WTC11 (cell line): ENCODE data around the gene HNRNPUL1. TPM values are rescaled to one million over a fixed set of nuclear protein-coding genes. Genes with fewer than 3 reads are reported as not detected.

ENCODE experiments used
- ATAC-seq: fragments of 200-7000 bp; cut with Tn5 transposase; 2 replicates; pipeline ENCODE4 v1.10.0; 2021; ENCODE audit warnings: mild to moderate bottlenecking, moderate library complexity
- CTCF ChIA-PET: fragments of 300-600 bp; sonication (Branson Sonifier 250); formaldehyde crosslinking; loops from one replicate; lab custom pipeline; 2021; ENCODE audit warnings: antibody characterized with exemption; lab: Charles Lee
- POLR2A ChIA-PET: fragments of 350-600 bp; sonication (Branson Sonifier 250); formaldehyde crosslinking; loops from one replicate; lab custom pipeline; 2021; ENCODE audit warnings: antibody characterized with exemption; lab: Charles Lee
- DNase-seq: peaks from one replicate; pipeline ENCODE4 v3.0.0; 2021; ENCODE audit warnings: low spot score
- H3K27ac Mint-ChIP-seq: 2 replicates; pipeline ENCODE4 v1.8.0; 2021; ENCODE audit warnings: mixed read lengths
- H3K27me3 Mint-ChIP-seq: 2 replicates; pipeline ENCODE4 v1.8.0; 2021; ENCODE audit warnings: low read depth, mild to moderate bottlenecking, moderate library complexity, mixed read lengths
- H3K36me3 Mint-ChIP-seq: 2 replicates; pipeline ENCODE4 v1.8.0; 2021; ENCODE audit warnings: mixed read lengths
- H3K4me1 Mint-ChIP-seq: 2 replicates; pipeline ENCODE4 v1.8.0; 2022; ENCODE audit warnings: mixed read lengths
- H3K4me3 Mint-ChIP-seq: 2 replicates; pipeline ENCODE4 v1.8.0; 2021; ENCODE audit warnings: mild to moderate bottlenecking, moderate library complexity, mixed read lengths
- H3K9me3 Mint-ChIP-seq: 2 replicates; pipeline ENCODE4 v1.8.0; 2021; ENCODE audit warnings: mixed read lengths
- ATF1 ChIP-seq: sonication (generic); formaldehyde crosslinking; IDR thresholded peaks from 2 replicates; pipeline ENCODE4 v1.8.1; 2023; ENCODE audit warnings: mild to moderate bottlenecking, moderate library complexity, missing genetic modification reagents
- CDX4 ChIP-seq: fragments of 250-450 bp; sonication (Bioruptor Pico); IDR thresholded peaks from 2 replicates; pipeline ENCODE4 v1.9.0; 2021; ENCODE audit warnings: moderate library complexity, mild to moderate bottlenecking, inconsistent platforms, borderline replicate concordance
- E2F5 ChIP-seq: sonication (generic); formaldehyde crosslinking; IDR thresholded peaks from 2 replicates; pipeline ENCODE4 v1.8.1; 2022; ENCODE audit warnings: mild to moderate bottlenecking, moderate library complexity, missing genetic modification reagents
- NFATC4 ChIP-seq: fragments of 250-450 bp; sonication (Bioruptor Pico); IDR thresholded peaks from 2 replicates; pipeline ENCODE4 v1.9.0; 2021; ENCODE audit warnings: mild to moderate bottlenecking
- NFYB ChIP-seq: sonication (generic); formaldehyde crosslinking; conservative IDR thresholded peaks from 2 replicates; pipeline ENCODE4 v1.8.0; 2022; ENCODE audit warnings: low read depth, missing genetic modification reagents
- NR2C2 ChIP-seq: sonication (generic); formaldehyde crosslinking; IDR thresholded peaks from 2 replicates; pipeline ENCODE4 v1.8.0; 2022; ENCODE audit warnings: mild to moderate bottlenecking, missing genetic modification reagents
- OVOL2 ChIP-seq: fragments of 250-450 bp; sonication (Bioruptor Pico); IDR thresholded peaks from 2 replicates; pipeline ENCODE4 v1.9.0; 2021; ENCODE audit warnings: mild to moderate bottlenecking, borderline replicate concordance
- RELA ChIP-seq: sonication (generic); formaldehyde crosslinking; IDR thresholded peaks from 2 replicates; pipeline ENCODE4 v1.8.1; 2022; ENCODE audit warnings: missing genetic modification reagents, mild to moderate bottlenecking, borderline replicate concordance
- SP1 ChIP-seq: sonication (generic); formaldehyde crosslinking; conservative IDR thresholded peaks from 2 replicates; pipeline ENCODE4 v1.8.1; 2022; ENCODE audit warnings: missing genetic modification reagents
- USF1 ChIP-seq: sonication (generic); formaldehyde crosslinking; IDR thresholded peaks from 2 replicates; pipeline ENCODE4 v1.8.0; 2022; ENCODE audit warnings: mild to moderate bottlenecking, missing genetic modification reagents
- ZNF396 ChIP-seq: fragments of 250-450 bp; sonication (Bioruptor Pico); IDR thresholded peaks from 2 replicates; pipeline ENCODE4 v1.8.0; 2021; ENCODE audit warnings: mild to moderate bottlenecking, moderate library complexity, borderline replicate concordance
- total RNA-seq: library from RNA; stranded (reverse); gene quantifications from 3 replicates; pipeline ENCODE4 v1.2.3, GENCODE V29; 2021
- TF ChIP-seq, protein P1 (sequence below): sonication (generic); formaldehyde crosslinking; IDR thresholded peaks from 2 replicates; pipeline ENCODE4 v1.8.1; 2023; ENCODE audit warnings: mild to moderate bottlenecking, missing genetic modification reagents
- TF ChIP-seq, protein P2 (sequence below): sonication (generic); formaldehyde crosslinking; IDR thresholded peaks from 2 replicates; pipeline ENCODE4 v1.8.1; 2023; ENCODE audit warnings: mild to moderate bottlenecking, missing genetic modification reagents, moderate library complexity
- TF ChIP-seq, protein P3 (sequence below): sonication (generic); formaldehyde crosslinking; IDR thresholded peaks from 2 replicates; pipeline ENCODE4 v1.8.1; 2022; ENCODE audit warnings: low read depth, mild to moderate bottlenecking, moderate library complexity, missing genetic modification reagents, borderline replicate concordance
- TF ChIP-seq, protein P4 (sequence below): sonication (generic); formaldehyde crosslinking; IDR thresholded peaks from 2 replicates; pipeline ENCODE4 v1.8.0; 2023; ENCODE audit warnings: missing genetic modification reagents, mild to moderate bottlenecking, borderline replicate concordance
- TF ChIP-seq, protein P5 (sequence below): sonication (generic); formaldehyde crosslinking; IDR thresholded peaks from 2 replicates; pipeline ENCODE4 v1.8.1; 2023; ENCODE audit warnings: mild to moderate bottlenecking, missing genetic modification reagents
- TF ChIP-seq, protein P6 (sequence below): fragments of 250-450 bp; sonication (Bioruptor Pico); conservative IDR thresholded peaks from 2 replicates; pipeline ENCODE4 v1.9.0; 2021; ENCODE audit warnings: mild to moderate bottlenecking

HNRNPUL1 gene
- total RNA-seq, 1 experiment from 2014 or later, result 282 TPM

GRCh38 chr19:41330481-41330880 is 66.3 kb downstream of the HNRNPUL1 start:
- TF ChIP-seq NFYB (no peak), RELA (CRISPR knock-in tag) (no peak)
- no peak for ATAC-seq
- H3K36me3 Mint-ChIP-seq, result no peaks in the 10 kb centered on the region
- ChIA-PET POLR2A (no interaction called here), CTCF (interaction anchor here (1.4 to 2.1 kb wide), 4 partner anchors 8 to 240 kb away, joined by 7 to 15 read pairs (median 10); partner anchors contain the start of gene TGFB1)
- H3K4me3 Mint-ChIP-seq, result peak overlapping the region; percentile 44
- no peaks in the 10 kb centered on the region for H3K9me3 Mint-ChIP-seq
- no peak for DNase-seq
- peaks cover 47% of the 10 kb centered on the region for H3K4me1 Mint-ChIP-seq
- peaks cover 19% of the 10 kb centered on the region for H3K27me3 Mint-ChIP-seq
- no peak overlapping the region for H3K27ac Mint-ChIP-seq

GRCh38 chr19:41330946-41331678 is 66.9 kb downstream of the HNRNPUL1 start:
- ChIA-PET CTCF (interaction anchor here (0.6 to 2.1 kb wide), 6 partner anchors 9 to 240 kb away, joined by 3 to 15 read pairs (median 8); partner anchors contain the start of gene TGFB1), POLR2A (interaction anchor here (1.0 kb wide), 1 partner anchor 13 kb away, joined by 3 read pairs; no protein-coding TSS in a partner anchor)
- H3K27me3 Mint-ChIP-seq, result peaks cover 19% of the 10 kb centered on the region
- peak overlapping the region; percentile 77 for H3K4me3 Mint-ChIP-seq
- H3K9me3 Mint-ChIP-seq, result no peaks in the 10 kb centered on the region
- no peak overlapping the region; the same call in 1 of the 2 replicates for H3K27ac Mint-ChIP-seq
- ATAC-seq (peak; percentile 41), DNase-seq (peak; percentile 59)
- H3K36me3 Mint-ChIP-seq, result no peaks in the 10 kb centered on the region
- peaks cover 45% of the 10 kb centered on the region for H3K4me1 Mint-ChIP-seq
- TF ChIP-seq, protein P1, sequence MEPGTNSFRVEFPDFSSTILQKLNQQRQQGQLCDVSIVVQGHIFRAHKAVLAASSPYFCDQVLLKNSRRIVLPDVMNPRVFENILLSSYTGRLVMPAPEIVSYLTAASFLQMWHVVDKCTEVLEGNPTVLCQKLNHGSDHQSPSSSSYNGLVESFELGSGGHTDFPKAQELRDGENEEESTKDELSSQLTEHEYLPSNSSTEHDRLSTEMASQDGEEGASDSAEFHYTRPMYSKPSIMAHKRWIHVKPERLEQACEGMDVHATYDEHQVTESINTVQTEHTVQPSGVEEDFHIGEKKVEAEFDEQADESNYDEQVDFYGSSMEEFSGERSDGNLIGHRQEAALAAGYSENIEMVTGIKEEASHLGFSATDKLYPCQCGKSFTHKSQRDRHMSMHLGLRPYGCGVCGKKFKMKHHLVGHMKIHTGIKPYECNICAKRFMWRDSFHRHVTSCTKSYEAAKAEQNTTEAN (CRISPR knock-in tag), result no peak
- TF ChIP-seq USF1 (CRISPR knock-in tag) (no peak), CDX4 (CRISPR knock-in tag) (no peak), NR2C2 (CRISPR knock-in tag) (no peak), SP1 (CRISPR knock-in tag) (no peak), ATF1 (CRISPR knock-in tag) (no peak), ZNF396 (CRISPR knock-in tag) (no peak), OVOL2 (CRISPR knock-in tag) (no peak), E2F5 (CRISPR knock-in tag) (no peak), NFATC4 (CRISPR knock-in tag) (no peak)
- TF ChIP-seq, protein P2, sequence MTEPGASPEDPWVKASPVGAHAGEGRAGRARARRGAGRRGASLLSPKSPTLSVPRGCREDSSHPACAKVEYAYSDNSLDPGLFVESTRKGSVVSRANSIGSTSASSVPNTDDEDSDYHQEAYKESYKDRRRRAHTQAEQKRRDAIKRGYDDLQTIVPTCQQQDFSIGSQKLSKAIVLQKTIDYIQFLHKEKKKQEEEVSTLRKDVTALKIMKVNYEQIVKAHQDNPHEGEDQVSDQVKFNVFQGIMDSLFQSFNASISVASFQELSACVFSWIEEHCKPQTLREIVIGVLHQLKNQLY (CRISPR knock-in tag), result no peak
- TF ChIP-seq, protein P3, sequence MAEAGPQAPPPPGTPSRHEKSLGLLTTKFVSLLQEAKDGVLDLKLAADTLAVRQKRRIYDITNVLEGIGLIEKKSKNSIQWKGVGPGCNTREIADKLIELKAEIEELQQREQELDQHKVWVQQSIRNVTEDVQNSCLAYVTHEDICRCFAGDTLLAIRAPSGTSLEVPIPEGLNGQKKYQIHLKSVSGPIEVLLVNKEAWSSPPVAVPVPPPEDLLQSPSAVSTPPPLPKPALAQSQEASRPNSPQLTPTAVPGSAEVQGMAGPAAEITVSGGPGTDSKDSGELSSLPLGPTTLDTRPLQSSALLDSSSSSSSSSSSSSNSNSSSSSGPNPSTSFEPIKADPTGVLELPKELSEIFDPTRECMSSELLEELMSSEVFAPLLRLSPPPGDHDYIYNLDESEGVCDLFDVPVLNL (CRISPR knock-in tag), result no peak
- TF ChIP-seq, protein P4, sequence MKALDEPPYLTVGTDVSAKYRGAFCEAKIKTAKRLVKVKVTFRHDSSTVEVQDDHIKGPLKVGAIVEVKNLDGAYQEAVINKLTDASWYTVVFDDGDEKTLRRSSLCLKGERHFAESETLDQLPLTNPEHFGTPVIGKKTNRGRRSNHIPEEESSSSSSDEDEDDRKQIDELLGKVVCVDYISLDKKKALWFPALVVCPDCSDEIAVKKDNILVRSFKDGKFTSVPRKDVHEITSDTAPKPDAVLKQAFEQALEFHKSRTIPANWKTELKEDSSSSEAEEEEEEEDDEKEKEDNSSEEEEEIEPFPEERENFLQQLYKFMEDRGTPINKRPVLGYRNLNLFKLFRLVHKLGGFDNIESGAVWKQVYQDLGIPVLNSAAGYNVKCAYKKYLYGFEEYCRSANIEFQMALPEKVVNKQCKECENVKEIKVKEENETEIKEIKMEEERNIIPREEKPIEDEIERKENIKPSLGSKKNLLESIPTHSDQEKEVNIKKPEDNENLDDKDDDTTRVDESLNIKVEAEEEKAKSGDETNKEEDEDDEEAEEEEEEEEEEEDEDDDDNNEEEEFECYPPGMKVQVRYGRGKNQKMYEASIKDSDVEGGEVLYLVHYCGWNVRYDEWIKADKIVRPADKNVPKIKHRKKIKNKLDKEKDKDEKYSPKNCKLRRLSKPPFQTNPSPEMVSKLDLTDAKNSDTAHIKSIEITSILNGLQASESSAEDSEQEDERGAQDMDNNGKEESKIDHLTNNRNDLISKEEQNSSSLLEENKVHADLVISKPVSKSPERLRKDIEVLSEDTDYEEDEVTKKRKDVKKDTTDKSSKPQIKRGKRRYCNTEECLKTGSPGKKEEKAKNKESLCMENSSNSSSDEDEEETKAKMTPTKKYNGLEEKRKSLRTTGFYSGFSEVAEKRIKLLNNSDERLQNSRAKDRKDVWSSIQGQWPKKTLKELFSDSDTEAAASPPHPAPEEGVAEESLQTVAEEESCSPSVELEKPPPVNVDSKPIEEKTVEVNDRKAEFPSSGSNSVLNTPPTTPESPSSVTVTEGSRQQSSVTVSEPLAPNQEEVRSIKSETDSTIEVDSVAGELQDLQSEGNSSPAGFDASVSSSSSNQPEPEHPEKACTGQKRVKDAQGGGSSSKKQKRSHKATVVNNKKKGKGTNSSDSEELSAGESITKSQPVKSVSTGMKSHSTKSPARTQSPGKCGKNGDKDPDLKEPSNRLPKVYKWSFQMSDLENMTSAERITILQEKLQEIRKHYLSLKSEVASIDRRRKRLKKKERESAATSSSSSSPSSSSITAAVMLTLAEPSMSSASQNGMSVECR (CRISPR knock-in tag), result no peak
- TF ChIP-seq, protein P5, sequence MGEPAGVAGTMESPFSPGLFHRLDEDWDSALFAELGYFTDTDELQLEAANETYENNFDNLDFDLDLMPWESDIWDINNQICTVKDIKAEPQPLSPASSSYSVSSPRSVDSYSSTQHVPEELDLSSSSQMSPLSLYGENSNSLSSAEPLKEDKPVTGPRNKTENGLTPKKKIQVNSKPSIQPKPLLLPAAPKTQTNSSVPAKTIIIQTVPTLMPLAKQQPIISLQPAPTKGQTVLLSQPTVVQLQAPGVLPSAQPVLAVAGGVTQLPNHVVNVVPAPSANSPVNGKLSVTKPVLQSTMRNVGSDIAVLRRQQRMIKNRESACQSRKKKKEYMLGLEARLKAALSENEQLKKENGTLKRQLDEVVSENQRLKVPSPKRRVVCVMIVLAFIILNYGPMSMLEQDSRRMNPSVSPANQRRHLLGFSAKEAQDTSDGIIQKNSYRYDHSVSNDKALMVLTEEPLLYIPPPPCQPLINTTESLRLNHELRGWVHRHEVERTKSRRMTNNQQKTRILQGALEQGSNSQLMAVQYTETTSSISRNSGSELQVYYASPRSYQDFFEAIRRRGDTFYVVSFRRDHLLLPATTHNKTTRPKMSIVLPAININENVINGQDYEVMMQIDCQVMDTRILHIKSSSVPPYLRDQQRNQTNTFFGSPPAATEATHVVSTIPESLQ, result no peak
- TF ChIP-seq, protein P6, sequence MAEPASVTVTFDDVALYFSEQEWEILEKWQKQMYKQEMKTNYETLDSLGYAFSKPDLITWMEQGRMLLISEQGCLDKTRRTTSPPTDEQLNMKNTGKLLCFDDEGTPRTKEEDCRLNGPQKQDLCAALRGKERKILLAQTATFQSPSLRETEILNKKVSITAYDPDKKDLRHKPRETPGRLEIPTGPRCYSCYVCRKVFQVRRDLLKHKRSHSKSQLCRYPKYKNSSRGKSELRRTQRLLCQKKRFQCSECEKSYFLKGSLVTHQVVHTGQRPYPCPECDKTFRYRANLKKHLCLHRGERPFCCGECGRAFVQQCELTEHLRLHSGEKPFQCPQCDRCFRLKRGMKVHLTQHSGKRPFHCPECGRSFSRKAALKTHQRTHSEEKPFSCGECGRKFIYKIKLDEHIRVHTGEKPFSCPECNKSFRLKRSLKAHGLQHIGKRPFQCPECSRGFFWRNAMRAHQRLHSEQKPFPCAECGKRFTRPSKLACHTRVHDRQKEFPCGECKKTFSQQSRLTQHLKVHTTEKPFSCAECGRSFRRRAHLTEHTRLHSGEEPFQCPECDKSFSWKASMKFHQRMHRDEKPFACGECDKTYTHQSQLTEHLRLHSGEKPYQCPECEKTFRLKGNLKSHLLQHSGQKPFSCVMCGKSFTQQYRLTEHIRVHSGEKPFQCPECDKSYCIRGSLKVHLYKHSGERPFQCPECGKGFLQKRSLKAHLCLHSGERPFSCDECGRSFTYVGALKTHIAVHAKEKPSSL (CRISPR knock-in tag), result no peak
